Mammary epithelial cell (primary cell): ENCODE results near the gene MYH8.

Experiments used
- CTCF ChIP-seq, 2 donors: IDR thresholded peaks in 1 of 2; conservative IDR thresholded peaks in 1 of 2; 2 replicates each; pipeline ENCODE4 v1.5.1; 2011 to 2012; ENCODE audit warnings: inconsistent platforms in 2 of 2, low read length in 2 of 2, mild to moderate bottlenecking in 2 of 2, control low read depth in 1 of 2, low read depth in 1 of 2; ENCODE audit not compliant: insufficient read depth in 1 of 2; ENCODE audit errors: extremely low read depth in 1 of 2
- EZH2 ChIP-seq: IDR thresholded peaks from 2 replicates; pipeline ENCODE4 v1.6.1; 2012; ENCODE audit warnings: low read length, inconsistent platforms, borderline replicate concordance

GRCh38 chr17:10398352-10398751, 23.4 kb downstream of the MYH8 start:
- TF ChIP-seq CTCF (conservative IDR thresholded peaks at IDR 0.05 in 1 of 2, IDR thresholded peaks at IDR 0.05 in 1 of 2; ENCODE audit: extremely low read depth in 1 of 2, insufficient read depth in 1 of 2, low read depth in 1 of 2, low read length in 2 of 2) (no peak), EZH2 (no peak)
